NCI-H510A treated with DMSO at 0.1 percent for 48 hours (cell line): Measurements from ENCODE around the gene IBA57.
A peak's percentile ranks its signal among the peaks of the same experiment; 100 is the strongest.

Experiments
- DNase-seq: peaks from one replicate; lab custom pipeline; 2025; lab: John Stamatoyannopoulos, UW

Gene IBA57

GRCh38 chr1:228165372-228166169 is at the start of gene IBA57:
Gene IBA57, plus strand, starts transcription at chr1:228165804. Its CDS starts 13 bp downstream, at chr1:228165817.
- peak; percentile 94 for DNase-seq

GRCh38 chr1:228117335-228117734 is 48.3 kb upstream of the IBA57 start:
- DNase-seq: no peak

- DNase-seq: no peak
Measured at GRCh38 chr1:228118040-228118439, 47.6 kb upstream of the IBA57 start.

GRCh38 chr1:228120351-228120750 is 45.3 kb upstream of the IBA57 start:
- no peak for DNase-seq

DNA sequence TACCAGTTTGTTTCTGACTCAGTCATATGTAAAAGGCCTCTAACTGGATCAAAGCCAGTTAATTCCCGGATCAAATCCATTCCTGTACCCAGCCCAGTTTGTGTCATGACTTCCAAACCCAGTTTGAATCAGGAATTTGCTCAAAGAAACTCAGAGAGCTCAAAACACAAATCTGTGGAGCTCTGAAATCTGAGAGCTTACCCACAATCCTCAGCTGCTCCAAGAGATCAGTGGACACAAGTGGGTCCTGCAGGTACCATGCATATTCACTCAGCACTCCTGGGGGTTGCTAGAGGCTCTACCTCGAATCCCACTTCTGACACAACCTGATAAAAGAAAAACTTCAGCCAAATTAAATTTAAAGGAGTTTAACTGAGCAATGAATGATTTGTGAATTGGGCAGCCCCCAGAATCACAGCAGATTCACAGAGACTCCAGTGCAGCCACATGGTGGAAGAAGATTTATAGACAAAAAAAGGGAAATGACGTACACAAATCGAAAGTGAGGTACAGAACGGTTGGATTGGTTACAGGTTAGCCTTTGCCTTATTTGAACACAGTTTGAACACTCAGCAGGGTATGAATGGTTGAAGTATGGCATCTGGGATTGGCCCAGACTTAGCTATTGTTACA is 44.6 kb upstream of the IBA57 start:
- no peak for DNase-seq

- DNase-seq: no peak
Measured at GRCh38 chr1:228122921-228123441, 42.6 kb upstream of the IBA57 start.

GRCh38 chr1:228123505-228123904 is 42.1 kb upstream of the IBA57 start:
- no peak for DNase-seq

- DNase-seq: no peak
Measured at GRCh38 chr1:228125185-228125584, 40.4 kb upstream of the IBA57 start.

DNA sequence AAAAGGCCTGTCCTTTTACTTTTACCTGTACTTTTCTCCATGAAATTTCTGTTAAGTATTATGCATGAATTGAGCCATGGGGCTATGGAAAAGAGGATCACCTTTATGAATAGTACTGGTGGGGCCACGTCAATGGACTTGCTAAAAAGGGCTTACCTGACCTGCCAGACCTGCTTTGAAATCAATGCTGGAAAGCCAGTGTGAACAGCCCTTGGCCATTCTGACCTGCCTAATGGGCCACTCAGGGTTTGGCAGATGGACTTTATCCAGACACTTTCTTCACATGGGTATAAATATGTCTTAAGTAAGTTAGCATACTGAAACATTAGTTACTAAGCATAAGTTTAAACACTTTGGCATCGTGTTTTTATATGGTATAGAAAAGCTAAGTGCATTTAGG is 33.8 kb upstream of the IBA57 start:
- DNase-seq: no peak

DNA sequence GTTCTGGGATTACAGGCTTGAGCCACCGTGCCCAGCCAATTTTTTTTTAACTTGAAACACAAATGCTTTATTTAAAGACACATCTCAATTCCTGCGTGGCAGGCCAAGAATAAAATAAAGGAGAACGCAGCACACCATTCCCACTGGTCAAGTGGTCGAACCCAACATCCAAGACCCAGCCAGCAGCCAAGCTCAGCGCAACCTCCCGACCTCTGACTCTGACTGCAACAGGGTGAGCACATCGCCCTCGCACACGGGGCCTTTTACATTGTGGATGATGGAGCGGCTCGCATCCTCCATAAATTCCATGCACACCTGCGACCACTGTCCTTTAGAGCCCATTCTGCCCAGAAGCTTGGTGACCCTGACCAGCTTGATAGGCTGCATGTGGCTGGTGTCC is 31.0 kb upstream of the IBA57 start:
- DNase-seq: no peak

- DNase-seq: no peak
Measured at GRCh38 chr1:228136901-228137300, 28.7 kb upstream of the IBA57 start.

DNA sequence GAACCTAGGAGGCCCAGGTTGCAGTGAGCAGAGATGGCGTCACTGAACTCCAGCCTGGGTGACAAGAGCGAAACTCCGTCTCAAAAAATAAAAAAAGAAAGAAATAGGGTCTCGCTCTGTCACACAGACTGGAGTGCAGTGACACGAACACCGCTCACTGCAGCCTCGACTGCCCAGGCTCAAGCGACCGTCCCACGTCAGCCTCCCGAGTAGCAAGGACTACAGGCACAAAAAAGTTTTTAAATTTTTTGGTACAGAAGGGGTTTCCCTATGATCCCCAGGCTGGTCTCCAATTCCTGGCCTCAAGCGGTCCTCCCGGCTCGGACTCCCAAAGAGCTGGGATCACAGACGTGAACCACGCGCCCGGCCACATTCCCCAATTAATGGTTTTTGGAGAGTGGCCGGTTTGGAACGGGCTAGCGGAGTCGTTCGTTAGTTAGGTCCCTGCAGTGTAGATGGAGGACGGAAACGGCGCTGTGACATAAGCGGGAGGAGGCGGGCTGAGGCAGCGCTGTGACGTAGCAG is 26.1 kb upstream of the IBA57 start:
- no peak for DNase-seq

GRCh38 chr1:228139931-228140723 is 25.5 kb upstream of the IBA57 start, which contains the start of gene GUK1:
Gene GUK1, plus strand, starts transcription at chr1:228140279. Its CDS starts 24 bp downstream, at chr1:228140303.
- peak; percentile 97 for DNase-seq

- DNase-seq: no peak
Measured at GRCh38 chr1:228140724-228141225, 24.8 kb upstream of the IBA57 start.

DNA sequence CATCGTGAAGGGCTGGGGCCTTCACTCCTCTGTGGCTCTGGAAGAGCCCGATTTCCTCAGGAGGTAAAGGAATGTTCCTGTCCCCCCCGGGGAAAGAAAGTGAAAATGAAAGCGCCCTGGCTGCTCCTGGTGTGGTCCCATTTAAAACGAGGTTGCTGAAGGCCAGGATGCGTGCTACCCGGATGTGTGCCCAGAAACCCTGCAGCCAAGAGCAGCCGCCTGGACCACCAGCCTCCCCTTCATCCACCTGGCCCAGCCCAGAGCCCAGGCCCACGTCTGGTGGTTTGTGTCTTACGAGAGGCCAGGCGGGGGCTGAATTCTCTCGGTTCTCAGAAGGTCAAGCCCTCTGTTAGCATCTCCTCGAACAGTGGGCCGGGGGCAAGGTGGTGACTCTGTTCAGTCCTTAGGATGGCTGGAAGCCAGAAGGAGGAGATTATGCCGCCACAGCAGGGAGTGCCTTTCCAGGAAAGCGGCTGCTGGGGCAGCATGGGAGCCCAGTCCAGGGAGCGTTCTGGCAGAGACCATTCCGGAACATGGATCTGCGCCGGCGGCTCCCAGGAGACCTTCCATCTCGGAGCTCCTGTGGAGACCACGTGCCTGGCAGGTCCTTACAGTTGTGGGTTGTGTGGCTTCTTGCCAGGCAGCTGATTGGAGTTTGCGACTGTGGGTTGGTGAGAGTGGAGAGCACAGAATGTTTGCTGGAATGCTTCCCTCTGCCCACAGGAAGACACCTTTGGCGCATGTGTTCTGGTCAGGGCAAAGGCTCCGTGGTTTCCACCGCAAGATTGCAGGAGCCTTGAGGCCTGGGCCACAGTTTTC is 24.2 kb upstream of the IBA57 start:
- no peak for DNase-seq

GRCh38 chr1:228142155-228142691 is 23.4 kb upstream of the IBA57 start:
- no peak for DNase-seq

DNA sequence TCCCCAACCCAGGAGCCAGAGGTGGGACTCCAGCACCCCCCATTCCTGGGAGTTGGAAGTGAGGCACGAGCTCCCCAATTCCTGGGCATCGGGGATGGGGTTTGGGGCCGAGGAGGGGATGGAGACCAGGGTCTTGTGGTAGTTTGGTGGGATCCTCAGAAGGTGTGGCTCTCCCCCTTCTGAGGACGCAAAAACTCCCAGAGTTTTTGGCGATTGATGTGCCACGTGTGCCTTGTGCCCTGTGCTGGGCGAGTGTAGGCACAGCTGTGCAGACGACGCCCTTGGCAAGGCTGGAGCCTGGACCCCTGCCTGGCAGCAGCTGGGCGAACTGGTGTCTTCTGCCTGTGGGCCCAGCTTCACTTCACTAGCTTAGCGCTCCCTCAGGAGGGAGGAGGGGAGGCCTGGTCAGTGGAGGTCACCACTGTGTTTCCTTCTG is 22.9 kb upstream of the IBA57 start:
- DNase-seq: no peak

DNA sequence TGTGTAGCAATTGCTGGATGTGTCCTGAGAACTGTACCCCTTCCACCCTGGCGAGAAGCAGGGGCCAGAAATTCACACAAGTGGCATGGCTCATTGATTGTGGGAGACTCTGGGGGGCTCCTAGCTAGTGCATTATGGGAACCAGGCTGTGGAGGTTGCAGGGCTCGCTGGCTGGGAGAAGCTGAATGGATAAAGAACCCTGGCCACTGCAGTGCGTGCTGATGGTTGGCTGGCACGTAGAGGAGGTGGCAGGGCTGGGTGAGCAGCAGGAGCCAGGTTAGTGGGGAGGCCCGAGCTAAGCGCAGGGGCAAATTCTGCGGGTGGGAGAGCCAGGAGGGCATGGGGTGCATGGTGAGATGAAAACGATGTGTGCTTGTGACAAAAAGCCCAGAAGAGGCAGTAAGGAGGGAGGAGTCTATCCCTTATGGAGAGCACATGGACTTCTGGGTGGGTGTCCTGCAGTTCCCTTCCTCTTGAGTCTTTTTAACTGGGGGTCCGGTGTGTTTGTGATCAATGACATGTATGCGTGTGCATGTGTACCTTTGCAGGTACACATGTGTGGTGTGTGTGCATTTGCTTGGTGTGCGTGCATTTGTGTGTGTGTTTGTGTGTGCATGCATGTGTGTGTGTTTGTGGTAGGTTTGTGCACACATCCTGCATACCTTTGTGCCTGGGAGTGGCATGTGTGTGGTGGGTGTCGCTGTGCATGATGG is 22.0 kb upstream of the IBA57 start:
- DNase-seq: no peak

GRCh38 chr1:228144193-228144992 is 21.2 kb upstream of the IBA57 start:
- no peak for DNase-seq
